ENCODE data around the gene HIVEP3. TPM values are rescaled to one million over a fixed set of nuclear protein-coding genes. Genes with fewer than 3 reads are reported as not detected.

HIVEP3 gene
- total RNA-seq, 4 donors from 2014 or later = 5.3 to 17.3 (median 9.1) TPM

- intact Hi-C loops (cut with DNase I; ENCODE audit: low total_unique reads) = no loop called here
- no peak for DNase-seq (ENCODE audit: low spot score in 2 of 2)
These were observed 107.5 kb downstream of the HIVEP3 start for GRCh38 chr1:41811051-41811795.

DNA sequence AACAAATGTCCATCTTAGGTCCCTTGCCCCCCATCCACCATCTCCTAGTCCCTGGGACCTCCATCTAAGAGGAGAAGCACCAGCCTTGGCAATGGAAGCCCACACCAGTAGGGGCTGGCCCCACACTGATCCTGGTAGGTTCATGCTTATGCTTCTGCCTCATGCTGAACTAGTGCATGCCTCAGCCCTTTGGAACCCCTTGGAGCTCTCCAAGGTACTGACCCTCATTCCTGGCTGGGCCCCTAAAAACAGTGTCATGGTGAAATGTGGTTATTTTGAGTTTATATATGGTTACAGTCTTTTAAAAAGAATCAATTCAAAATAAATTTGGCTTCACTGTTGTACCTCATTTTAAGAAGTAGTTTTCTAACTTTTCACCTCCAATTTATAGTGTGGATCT, 108.3 kb downstream of the HIVEP3 start:
- intact Hi-C loops (cut with DNase I; ENCODE audit: low total_unique reads) = no loop called here
- no peak for DNase-seq (ENCODE audit: low spot score in 2 of 2)
- H3K4me3 ChIP-seq (ENCODE audit: low read depth, poor library complexity, severe bottlenecking) = no peak overlapping the region
- no peak for TF ChIP-seq CTCF (IDR thresholded peaks at IDR 0.05)

More at GRCh38 chr1:41811051-41811795, 107.5 kb downstream of the HIVEP3 start:
- H3K4me3 ChIP-seq (ENCODE audit: low read depth, poor library complexity, severe bottlenecking) = no peak overlapping the region
- 66 to 70% methylated on average over 7 of the region's 7 CpGs for WGBS, 2 donors
- TF ChIP-seq POLR2A (IDR thresholded peaks at IDR 0.05) (no peak), CTCF (IDR thresholded peaks at IDR 0.05) (no peak)

DNA sequence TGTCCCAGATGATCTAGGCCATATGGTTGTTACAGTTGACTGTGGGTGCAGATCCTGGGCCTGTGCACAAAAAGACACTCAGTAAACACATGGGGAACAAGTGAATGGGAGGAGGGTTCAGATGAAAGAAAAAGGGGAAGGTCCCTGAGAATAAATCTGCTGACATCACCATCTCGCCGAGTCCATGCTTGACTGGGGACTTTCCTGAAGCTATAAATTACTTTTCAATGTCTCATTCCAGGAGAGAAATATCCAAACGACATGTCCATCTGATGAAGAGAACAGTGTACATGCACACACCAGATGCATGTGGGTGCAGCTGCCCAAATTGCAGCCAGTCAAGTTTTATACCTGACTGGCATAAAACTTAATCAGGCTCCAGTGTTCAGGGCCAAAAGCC, 109.0 kb downstream of the HIVEP3 start:
- no peak for DNase-seq (ENCODE audit: low spot score in 2 of 2)

DNA sequence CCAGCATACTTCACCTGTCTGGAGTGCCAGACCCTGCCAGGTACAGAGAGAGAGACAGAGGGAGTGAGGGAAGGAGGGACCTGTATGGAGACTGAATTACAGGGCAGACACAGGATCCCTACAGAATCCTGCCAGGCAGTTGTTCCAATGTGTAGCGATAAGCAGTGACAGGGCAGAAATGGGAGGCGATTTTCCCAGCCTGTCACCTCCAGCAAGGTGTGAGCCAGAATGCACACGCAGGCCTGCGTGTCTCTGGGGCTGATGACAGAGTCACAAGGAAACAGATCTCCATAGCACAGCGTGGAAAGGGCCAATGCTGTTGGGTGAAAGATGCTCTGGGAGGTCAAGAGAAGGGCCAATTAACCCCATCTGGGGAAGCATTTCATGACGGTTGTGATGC, 111.3 kb downstream of the HIVEP3 start:
- TF ChIP-seq POLR2A (IDR thresholded peaks at IDR 0.05) (no peak), CTCF (IDR thresholded peaks at IDR 0.05) (no peak)
- H3K4me3 ChIP-seq (ENCODE audit: low read depth, poor library complexity, severe bottlenecking) = no peak overlapping the region
- 85 to 91% methylated on average over 6 of the region's 6 CpGs for WGBS, 2 donors
- DNase-seq (ENCODE audit: low spot score in 2 of 2) = no peak
- intact Hi-C loops (cut with DNase I; ENCODE audit: low total_unique reads) = no loop called here

More for the DNA sequence above, 109.0 kb downstream of the HIVEP3 start:
- TF ChIP-seq CTCF (IDR thresholded peaks at IDR 0.05) (no peak), POLR2A (IDR thresholded peaks at IDR 0.05) (no peak)
- intact Hi-C loops (cut with DNase I; ENCODE audit: low total_unique reads) = no loop called here
- no peak overlapping the region for H3K4me3 ChIP-seq (ENCODE audit: low read depth, poor library complexity, severe bottlenecking)
- WGBS, 2 donors = 23 to 41% methylated on average over 3 of the region's 3 CpGs

GRCh38 chr1:41806472-41807155, 112.1 kb downstream of the HIVEP3 start:
- 85 to 87% methylated on average over 8 to 16 of the region's 17 CpGs for WGBS, 2 donors
- TF ChIP-seq CTCF (IDR thresholded peaks at IDR 0.05) (no peak), POLR2A (IDR thresholded peaks at IDR 0.05) (no peak)

More at GRCh38 chr1:41806472-41807155, 112.1 kb downstream of the HIVEP3 start:
- no peak for DNase-seq (ENCODE audit: low spot score in 2 of 2)
- intact Hi-C loops (cut with DNase I; ENCODE audit: low total_unique reads) = no loop called here
- H3K4me3 ChIP-seq (ENCODE audit: low read depth, poor library complexity, severe bottlenecking) = no peak overlapping the region

Measured in lower leg skin (tissue), 4 donors.